GM18507 (cell line): ENCODE data around the gene TTC4.

ENCODE experiments used
- DNase-seq: peaks from one replicate; pipeline ENCODE4 v3.0.0; 2011; ENCODE audit warnings: low read depth; ENCODE audit not compliant: insufficient read length; ENCODE audit errors: extremely low spot score
- FAIRE-seq: peaks from 2 replicates; lab custom pipeline; 2011; peaks lifted over from hg19 to GRCh38; lab: Jason Lieb, UNC

TTC4 gene

GRCh38 chr1:54701996-54702395, 13.7 kb upstream of the TTC4 start:
- FAIRE-seq (no peak), DNase-seq (no peak)

- FAIRE-seq: no peak
- DNase-seq: no peak
Measured at GRCh38 chr1:54703471-54703870, 12.2 kb upstream of the TTC4 start.

- no peak for FAIRE-seq
Measured at GRCh38 chr1:54705153-54705552, 10.5 kb upstream of the TTC4 start.

DNA sequence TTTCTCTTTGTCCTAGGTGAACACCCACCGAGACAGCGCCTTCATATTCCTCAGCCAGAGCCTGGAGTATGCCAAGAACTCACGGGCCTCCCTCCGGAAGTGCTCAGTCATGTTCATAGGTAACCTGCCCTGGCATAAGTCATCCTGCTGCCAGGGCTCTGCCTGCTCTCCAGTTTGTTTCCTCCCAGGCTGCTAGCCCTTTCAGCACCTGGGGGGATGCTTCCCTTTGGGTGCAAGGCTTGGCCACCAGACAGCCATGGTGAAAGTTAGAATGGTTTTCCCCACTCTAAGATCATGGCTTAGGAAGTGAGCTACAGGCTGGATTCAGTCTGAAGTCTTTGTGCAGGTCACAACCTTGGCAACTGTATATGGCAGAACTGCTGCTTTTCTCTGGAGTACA, 9.2 kb upstream of the TTC4 start:
- no peak for DNase-seq
- no peak for FAIRE-seq

More at GRCh38 chr1:54705153-54705552, 10.5 kb upstream of the TTC4 start:
- no peak for DNase-seq

DNA sequence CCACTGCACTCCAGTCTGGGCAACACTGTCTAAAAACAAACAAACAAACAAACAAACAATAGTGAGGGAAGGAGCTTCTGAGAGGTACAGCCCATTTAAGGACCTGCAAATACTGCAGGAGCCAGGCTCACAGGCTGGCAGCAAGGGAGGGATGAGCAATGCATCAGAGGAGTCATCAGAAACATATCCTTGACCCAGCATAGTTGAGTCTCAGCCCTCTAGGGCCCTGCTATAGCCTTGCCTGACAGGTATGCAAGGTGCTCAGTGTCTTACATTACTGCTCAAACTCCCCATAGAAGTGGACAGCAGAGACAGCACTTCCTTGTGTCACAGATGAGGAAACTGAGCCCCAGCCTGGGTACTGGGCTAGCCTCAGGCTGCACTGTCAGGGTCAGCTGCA, 7.3 kb upstream of the TTC4 start:
- DNase-seq: no peak
- FAIRE-seq: no peak

DNA sequence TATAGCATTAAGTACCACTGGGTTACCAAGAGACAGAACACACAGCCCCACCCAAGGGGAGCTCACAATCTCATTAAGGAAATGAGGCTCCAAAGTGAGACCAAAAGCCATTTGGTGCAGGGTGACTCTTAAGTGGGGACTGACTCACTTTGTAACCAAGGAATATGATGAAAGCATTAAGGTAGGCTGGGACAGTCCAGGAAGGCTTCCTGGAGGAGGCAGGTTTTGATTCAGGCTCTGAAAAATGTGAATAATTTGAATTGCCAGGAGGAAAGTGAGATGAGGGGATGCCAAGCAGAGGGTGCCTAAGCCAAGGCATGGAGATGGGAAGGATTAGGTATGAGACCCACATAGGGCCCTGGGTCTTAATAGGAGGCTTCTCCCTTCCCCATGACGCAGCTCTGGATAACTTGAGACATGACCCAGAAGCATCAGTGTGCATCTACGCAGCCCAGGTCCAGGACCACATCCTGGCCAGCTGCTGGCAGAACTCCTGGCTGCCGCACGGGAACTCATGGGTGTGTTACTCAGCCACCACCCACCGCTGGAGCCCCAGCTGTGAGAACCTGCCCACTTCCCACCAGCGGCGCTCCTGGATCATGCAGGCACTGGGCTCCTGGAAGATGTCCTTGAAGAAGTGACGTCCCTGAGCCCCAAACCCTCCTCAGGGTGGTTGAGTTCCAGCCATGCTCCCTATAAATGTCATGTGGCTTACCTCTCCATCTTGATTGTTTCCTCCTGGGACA, 5.9 kb upstream of the TTC4 start:
- DNase-seq: no peak
- FAIRE-seq: no peak

- FAIRE-seq: no peak
- no peak for DNase-seq
Measured at GRCh38 chr1:54710434-54710833, 5.2 kb upstream of the TTC4 start.

DNA sequence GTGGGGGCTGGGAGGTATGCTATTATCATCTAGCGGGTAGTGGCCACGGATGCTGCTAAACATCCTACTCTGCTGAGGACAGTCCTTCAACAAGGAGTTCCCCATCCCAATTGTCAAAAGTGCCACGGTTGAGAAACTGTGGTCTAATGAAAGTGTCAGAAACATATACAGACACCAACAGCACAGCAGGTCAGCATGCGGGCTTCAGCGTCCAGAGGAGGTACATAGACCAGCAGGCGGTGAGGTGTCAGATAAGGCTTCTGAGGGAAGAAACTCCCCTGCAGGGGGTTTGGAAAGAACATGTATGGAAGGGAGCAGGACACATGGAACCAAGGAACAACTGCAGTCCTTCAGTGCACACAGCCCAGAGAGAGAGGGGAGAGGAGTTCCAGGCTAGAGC, 4.8 kb upstream of the TTC4 start:
- FAIRE-seq: no peak
- no peak for DNase-seq

- DNase-seq (no peak), FAIRE-seq (no peak)
Measured at GRCh38 chr1:54711536-54711935, 4.1 kb upstream of the TTC4 start.

DNA sequence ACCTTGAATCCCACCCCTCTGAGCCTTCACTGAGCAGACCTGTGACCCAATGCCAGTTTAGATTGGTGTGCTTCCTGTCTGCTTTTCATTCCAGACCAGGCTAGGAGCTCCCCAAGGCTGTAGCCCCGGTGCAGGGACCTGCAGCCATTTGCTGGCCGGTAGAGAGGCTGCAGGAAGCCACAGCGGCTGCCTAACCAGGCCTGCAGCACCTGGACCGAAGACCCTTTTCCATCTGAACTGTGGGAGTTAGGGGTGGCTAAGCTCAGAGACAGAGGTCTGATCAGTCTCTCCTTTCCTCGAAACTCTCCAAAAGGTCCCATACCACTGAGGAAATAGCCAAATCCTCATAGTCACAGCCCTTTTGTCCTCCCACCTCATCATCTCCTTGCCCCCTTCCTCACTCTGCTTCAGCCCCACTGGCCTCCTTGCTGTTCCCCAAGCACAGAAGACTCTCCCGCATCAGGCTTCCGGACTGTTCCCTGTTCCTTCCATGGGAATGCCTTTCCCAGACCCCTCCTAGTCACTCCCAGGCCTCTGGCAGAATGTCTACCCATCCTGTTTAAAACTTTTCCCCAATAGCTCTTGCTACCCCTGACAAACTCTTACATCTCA, 674 bp upstream of the TTC4 start:
- FAIRE-seq: no peak
- no peak for DNase-seq

DNA sequence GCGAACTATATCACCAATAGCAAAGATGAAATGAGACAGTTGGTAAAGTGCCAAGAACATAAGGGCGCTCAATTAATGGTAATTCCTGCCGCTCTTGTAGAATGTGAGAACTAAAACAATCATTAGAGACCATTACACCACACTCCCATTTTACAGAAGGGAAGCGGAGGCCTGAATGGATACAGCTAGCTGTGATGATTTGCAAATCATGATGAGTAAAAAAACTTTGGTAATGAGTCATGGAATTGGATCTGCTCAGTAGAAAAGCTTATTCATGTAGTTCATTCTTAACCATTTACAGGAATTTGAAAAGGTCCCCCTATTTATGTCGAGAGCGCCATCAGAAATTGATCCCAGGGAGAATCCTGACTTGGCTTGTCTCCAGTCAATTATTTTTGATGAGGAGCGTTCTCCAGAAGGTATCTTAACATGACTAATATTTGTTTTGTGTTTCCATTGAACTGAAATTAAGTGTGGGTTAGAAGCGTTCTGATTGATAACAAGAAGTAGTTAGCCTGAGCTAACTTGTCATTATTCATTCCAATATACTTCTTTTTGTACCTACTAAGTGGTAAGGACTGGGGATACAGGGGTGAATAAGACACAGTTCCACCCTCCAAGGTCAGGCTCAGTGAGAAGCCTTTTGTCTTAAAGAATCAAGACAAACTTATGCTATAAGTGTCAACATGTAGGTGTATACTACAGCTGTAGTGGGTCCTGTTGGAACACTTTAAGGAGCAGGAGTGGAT, 812 bp downstream of the TTC4 start:
- no peak for FAIRE-seq
- no peak for DNase-seq

DNA sequence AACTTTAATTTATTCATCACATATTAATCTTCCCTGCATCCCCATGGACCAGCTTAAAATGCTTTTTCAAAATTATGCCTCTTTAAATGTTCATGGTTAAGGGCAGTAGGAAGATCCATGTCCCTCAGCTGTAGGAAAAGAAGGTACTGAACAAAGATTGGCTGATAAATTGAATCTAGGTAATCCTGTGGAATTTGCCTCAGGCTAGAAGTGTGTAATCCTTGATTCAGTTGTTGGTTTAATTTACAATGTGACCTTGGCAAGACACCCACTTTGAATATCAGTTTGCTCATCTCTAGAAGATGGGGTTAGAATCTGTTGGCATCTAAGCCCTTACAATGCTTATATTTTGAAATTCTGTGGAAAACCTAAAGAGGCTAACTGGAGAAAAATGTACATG, 6.1 kb downstream of the TTC4 start:
- DNase-seq: no peak
- FAIRE-seq: no peak

GRCh38 chr1:54723985-54724384, 8.3 kb downstream of the TTC4 start:
- FAIRE-seq: no peak
- no peak for DNase-seq

GRCh38 chr1:54724771-54725170, 9.1 kb downstream of the TTC4 start:
- no peak for FAIRE-seq

DNA sequence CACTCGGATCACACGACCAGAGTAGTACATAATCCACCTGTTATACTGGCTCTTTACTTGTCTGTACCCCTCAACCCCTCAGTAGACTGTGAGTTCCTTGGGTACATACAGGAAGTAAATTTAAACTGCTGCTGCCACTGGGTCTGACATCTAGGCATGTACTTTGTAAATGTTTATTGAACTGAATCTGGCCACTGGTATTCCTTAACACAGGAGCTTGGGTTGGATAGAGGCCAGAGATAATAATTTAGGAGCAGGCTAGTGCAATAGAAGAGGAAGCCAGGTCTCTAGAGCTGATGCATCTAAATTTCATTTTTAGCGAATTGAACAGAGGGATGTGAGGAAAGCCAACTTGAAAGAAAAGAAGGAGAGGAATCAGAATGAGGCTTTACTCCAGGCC, 12.4 kb downstream of the TTC4 start:
- no peak for FAIRE-seq
- no peak for DNase-seq

More at GRCh38 chr1:54724771-54725170, 9.1 kb downstream of the TTC4 start:
- DNase-seq: no peak

- no peak for FAIRE-seq
Measured at GRCh38 chr1:54736685-54737084, 21.0 kb downstream of the TTC4 start.

GRCh38 chr1:54738244-54738643, 22.6 kb downstream of the TTC4 start:
- no peak for DNase-seq
- no peak for FAIRE-seq

More at GRCh38 chr1:54736685-54737084, 21.0 kb downstream of the TTC4 start:
- DNase-seq: no peak

DNA sequence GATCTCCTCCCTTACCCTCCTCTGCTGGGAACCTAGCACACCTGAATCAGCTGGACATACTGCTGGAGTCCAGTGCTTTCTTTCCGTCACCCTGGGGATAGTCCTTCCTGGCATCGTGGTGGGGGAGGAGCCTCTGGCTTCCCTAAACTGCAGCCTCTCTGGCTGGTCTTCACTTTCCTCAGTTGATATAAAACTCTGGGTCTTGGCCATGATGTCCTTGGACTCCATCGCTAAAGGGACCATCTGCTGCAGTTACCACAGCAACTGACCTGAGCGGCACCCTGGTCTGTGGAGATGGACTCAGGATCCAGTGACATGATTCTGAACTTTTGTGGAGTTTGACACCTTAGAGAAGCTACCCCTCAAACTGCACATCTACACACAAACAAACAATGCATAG, 25.9 kb downstream of the TTC4 start:
- DNase-seq: no peak
- no peak for FAIRE-seq

DNA sequence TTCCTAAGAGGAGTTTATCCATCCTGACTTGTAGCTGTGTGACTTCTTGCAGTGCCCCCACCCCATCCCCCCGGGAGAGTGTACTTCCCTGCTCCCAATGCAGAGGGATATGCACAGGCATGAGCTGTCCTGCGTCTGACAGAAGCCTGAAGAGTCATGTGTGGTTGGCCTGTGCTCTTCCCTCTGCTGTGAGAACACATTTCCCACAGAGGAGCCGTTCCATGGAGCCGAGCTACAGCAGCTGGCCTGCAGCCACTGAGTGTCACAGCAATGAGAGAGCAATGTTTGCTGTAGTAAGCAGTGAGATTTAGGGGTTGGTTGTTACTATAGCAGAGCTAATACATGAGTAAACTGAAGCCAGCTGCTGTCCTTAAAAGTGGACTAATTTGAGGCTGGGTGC, 26.6 kb downstream of the TTC4 start:
- no peak for FAIRE-seq
- DNase-seq: no peak

GRCh38 chr1:54743416-54744226, 28.0 kb downstream of the TTC4 start:
- no peak for FAIRE-seq
- DNase-seq: no peak
